ENCODE data around the gene DENND2D. TPM values are rescaled to one million over a fixed set of nuclear protein-coding genes. Genes with fewer than 3 reads are reported as not detected.
A peak's percentile ranks its signal among the peaks of the same experiment; 100 is the strongest.

Gene DENND2D
- total RNA-seq, 4 donors from 2014 or later, result 26.7 to 48.9 (median 33.6) TPM

GRCh38 chr1:111145963-111146768, 54.3 kb downstream of the DENND2D start:
- intact Hi-C loops (cut with DNase I; ENCODE audit: low total_unique reads), result no loop called here
- no peak overlapping the region for H3K4me3 ChIP-seq (ENCODE audit: low read depth, poor library complexity, severe bottlenecking)

GRCh38 chr1:111145542-111145941, 54.9 kb downstream of the DENND2D start:
- WGBS, 2 donors, result 100% methylated on average over 2 of the region's 2 CpGs
- H3K4me3 ChIP-seq (ENCODE audit: low read depth, poor library complexity, severe bottlenecking), result no peak overlapping the region
- intact Hi-C loops (cut with DNase I; ENCODE audit: low total_unique reads), result no loop called here
- no peak for TF ChIP-seq CTCF (IDR thresholded peaks at IDR 0.05)
- TF ChIP-seq POLR2A (IDR thresholded peaks at IDR 0.05), result no peak
- DNase-seq (ENCODE audit: low spot score in 2 of 2), result no peak

More at GRCh38 chr1:111145963-111146768, 54.3 kb downstream of the DENND2D start:
- TF ChIP-seq POLR2A (IDR thresholded peaks at IDR 0.05) (no peak), CTCF (IDR thresholded peaks at IDR 0.05) (no peak)
- DNase-seq (ENCODE audit: low spot score in 2 of 2), result no peak

- intact Hi-C loops (cut with DNase I; ENCODE audit: low total_unique reads), result no loop called here
- TF ChIP-seq POLR2A (IDR thresholded peaks at IDR 0.05) (no peak), CTCF (IDR thresholded peaks at IDR 0.05) (no peak)
- WGBS, 2 donors, result 59 to 67% methylated on average over 5 of the region's 5 CpGs
- DNase-seq (ENCODE audit: low spot score in 2 of 2), result no peak
- no peak overlapping the region for H3K4me3 ChIP-seq (ENCODE audit: low read depth, poor library complexity, severe bottlenecking)
Measured at GRCh38 chr1:111142356-111142975, 58.0 kb downstream of the DENND2D start.

- intact Hi-C loops (cut with DNase I; ENCODE audit: low total_unique reads), result no loop called here
- no peak overlapping the region for H3K4me3 ChIP-seq (ENCODE audit: low read depth, poor library complexity, severe bottlenecking)
- 28 to 32% methylated on average over 5 of the region's 5 CpGs for WGBS, 2 donors
- TF ChIP-seq CTCF (IDR thresholded peaks at IDR 0.05), result no peak
- no peak for TF ChIP-seq POLR2A (IDR thresholded peaks at IDR 0.05)
- no peak for DNase-seq (ENCODE audit: low spot score in 2 of 2)
Measured at GRCh38 chr1:111141245-111142220, 58.9 kb downstream of the DENND2D start.

- no peak for TF ChIP-seq CTCF (IDR thresholded peaks at IDR 0.05)
- no peak for TF ChIP-seq POLR2A (IDR thresholded peaks at IDR 0.05)
- no peak for DNase-seq (ENCODE audit: low spot score in 2 of 2)
- H3K4me3 ChIP-seq (ENCODE audit: low read depth, poor library complexity, severe bottlenecking), result peak overlapping the region; percentile 88
- intact Hi-C loops (cut with DNase I; ENCODE audit: low total_unique reads), result no loop called here
- WGBS, 2 donors, result 0% methylated on average over 8 to 9 of the region's 9 CpGs
Measured at GRCh38 chr1:111140680-111140967, 59.8 kb downstream of the DENND2D start.
